Inflammatory macrophage treated with lipopolysaccharide for 4 hours (primary cell): ENCODE results near the gene GCNT3.
"Not testable (repeated sequence)": the region's sequence is repeated elsewhere in the genome, so short reads cannot be mapped to it uniquely, and the experiment has no call there.

Experiments
- DNase-seq: peaks from one replicate; pipeline ENCODE4 v3.0.0-alpha.2; 2020

GCNT3 gene

GRCh38 chr15:59618406-59618805 is 6.8 kb downstream of the GCNT3 start:
- DNase-seq = peak; percentile 51

GRCh38 chr15:59622289-59622688 is 10.7 kb downstream of the GCNT3 start:
- peak; percentile 59 for DNase-seq

GRCh38 chr15:59632714-59633113 is 21.1 kb downstream of the GCNT3 start:
- no peak for DNase-seq

- no peak for DNase-seq
Observed at GRCh38 chr15:59636184-59636583, 24.6 kb downstream of the GCNT3 start.

- not testable (repeated sequence) for DNase-seq
Observed at GRCh38 chr15:59637507-59637906, 25.9 kb downstream of the GCNT3 start.

- DNase-seq = no peak
Observed at GRCh38 chr15:59642351-59642750, 30.8 kb downstream of the GCNT3 start.

GRCh38 chr15:59644756-59645155 is 33.2 kb downstream of the GCNT3 start:
- peak; percentile 15 for DNase-seq

GRCh38 chr15:59645812-59646211 is 34.2 kb downstream of the GCNT3 start:
- DNase-seq = not testable (repeated sequence)

GRCh38 chr15:59646277-59646676 is 34.7 kb downstream of the GCNT3 start:
- no peak for DNase-seq

- DNase-seq = no peak
Observed at GRCh38 chr15:59647085-59647484, 35.5 kb downstream of the GCNT3 start.

- no peak for DNase-seq
Observed at GRCh38 chr15:59649603-59650002, 38.0 kb downstream of the GCNT3 start.

GRCh38 chr15:59654046-59654445 is 42.5 kb downstream of the GCNT3 start:
- DNase-seq = peak; percentile 64

GRCh38 chr15:59656897-59657634 is 45.5 kb downstream of the GCNT3 start, which contains the start of gene GTF2A2:
TSS of gene GTF2A2 (minus strand) at chr15:59657515. CDS start at chr15:59652277, 5,238 bp downstream.
- DNase-seq = peak; percentile 95

GRCh38 chr15:59657635-59658125 is 46.1 kb downstream of the GCNT3 start:
- DNase-seq = no peak

- no peak for DNase-seq
Observed at GRCh38 chr15:59659366-59659765, 47.8 kb downstream of the GCNT3 start.

GRCh38 chr15:59662260-59662659 is 50.7 kb downstream of the GCNT3 start:
- no peak for DNase-seq

- DNase-seq = no peak
Observed at GRCh38 chr15:59668556-59668955, 57.0 kb downstream of the GCNT3 start.
